Osteoblast (primary cell): ENCODE measurements around the gene RET. TPM values are rescaled to one million over a fixed set of nuclear protein-coding genes. Genes with fewer than 3 reads are reported as not detected.
A peak's percentile ranks its signal among the peaks of the same experiment; 100 is the strongest.

Source experiments
- DNase-seq: peaks from one replicate; pipeline ENCODE4 v3.0.0; 2011; ENCODE audit warnings: low spot score, mixed read lengths; ENCODE audit not compliant: insufficient read length; ENCODE audit errors: missing footprints
- H2AFZ ChIP-seq: 2 replicates; pipeline ENCODE4 v1.6.0; 2011; ENCODE audit warnings: mild to moderate bottlenecking, low read length
- H3K27ac ChIP-seq: 2 replicates; pipeline ENCODE4 v1.5.1; 2011; ENCODE audit warnings: mild to moderate bottlenecking, low read depth, low read length, moderate library complexity
- H3K27me3 ChIP-seq: 2 replicates; pipeline ENCODE4 v1.6.0; 2012; ENCODE audit warnings: mild to moderate bottlenecking, control low read depth, inconsistent platforms, low read length, moderate library complexity; ENCODE audit not compliant: insufficient read depth
- H3K36me3 ChIP-seq: 2 replicates; pipeline ENCODE4 v1.5.1; 2011; ENCODE audit warnings: mild to moderate bottlenecking, low read length, control low read depth, moderate library complexity; ENCODE audit not compliant: insufficient read depth
- H3K4me1 ChIP-seq: 2 replicates; pipeline ENCODE4 v1.5.1; 2011; ENCODE audit warnings: mild to moderate bottlenecking, low read length, control low read depth, moderate library complexity; ENCODE audit not compliant: insufficient read depth
- H3K4me2 ChIP-seq: 2 replicates; pipeline ENCODE4 v1.6.0; 2011; ENCODE audit warnings: mild to moderate bottlenecking, low read length; ENCODE audit not compliant: insufficient read depth
- H3K4me3 ChIP-seq: fragments of 200-600 bp; sonication (generic); 3 replicates; pipeline ENCODE4 v1.5.1; 2012; ENCODE audit warnings: mild to moderate bottlenecking, low read length, inconsistent platforms; ENCODE audit not compliant: insufficient read depth
- H3K79me2 ChIP-seq: 2 replicates; pipeline ENCODE4 v1.6.0; 2012; ENCODE audit warnings: mild to moderate bottlenecking, low read length, control low read depth, inconsistent platforms; ENCODE audit not compliant: insufficient read depth
- H3K9me3 ChIP-seq: 2 replicates; pipeline ENCODE4 v1.5.1; 2011; ENCODE audit warnings: low read depth, low read length, control low read depth
- H4K20me1 ChIP-seq: 2 replicates; pipeline ENCODE4 v1.6.0; 2012; ENCODE audit warnings: mild to moderate bottlenecking, low read length, control low read depth; ENCODE audit not compliant: insufficient read depth
- CTCF ChIP-seq: IDR thresholded peaks from 2 replicates; pipeline ENCODE4 v1.5.1; 2011; ENCODE audit warnings: mild to moderate bottlenecking, low read depth, low read length, moderate library complexity; ENCODE audit errors: extremely low read depth
- total RNA-seq: library from RNA; depleted of rRNA; stranded (reverse); fragments of >200 nt; gene quantifications from 2 replicates; pipeline ENCODE4 v1.2.3, GENCODE V29; 2012

The RET gene
- total RNA-seq, 1 donor = under 0.01 TPM

DNA sequence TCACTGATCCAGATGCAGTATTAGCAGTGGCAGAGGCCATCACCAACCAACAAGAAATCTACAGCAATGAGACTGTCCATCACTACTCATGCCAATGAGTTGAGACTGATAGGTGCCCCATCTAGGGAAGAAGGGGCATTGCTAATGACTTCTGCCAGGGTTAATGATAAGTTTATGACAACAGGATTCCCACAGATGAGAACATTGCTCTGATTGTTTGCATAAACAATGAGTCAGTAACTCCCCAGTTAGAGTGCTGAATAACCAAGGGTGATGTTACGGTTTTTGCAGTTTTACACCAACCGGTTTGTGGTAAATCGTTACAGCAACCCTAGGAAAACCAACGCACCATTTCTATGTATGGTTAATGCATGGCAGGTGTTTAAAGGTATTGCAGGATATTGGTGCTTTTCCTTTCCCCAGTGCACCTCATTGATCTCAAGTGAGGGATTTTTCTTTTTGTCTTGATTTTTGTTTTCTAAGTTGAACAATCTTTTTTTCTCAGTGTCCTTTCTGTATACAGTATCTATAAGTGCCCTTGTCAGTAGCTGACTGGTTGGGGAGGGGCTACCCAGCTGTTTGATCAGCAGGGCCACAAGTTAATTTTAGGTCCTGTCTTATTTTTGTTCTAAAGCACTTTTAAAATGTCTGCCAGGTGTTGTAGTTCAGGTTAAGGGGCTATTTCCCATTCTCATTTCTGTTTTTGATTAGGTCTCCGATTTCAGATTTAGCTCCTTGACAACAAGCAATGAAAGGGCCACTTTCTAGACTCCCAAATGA, 57.4 kb downstream of the RET start:
- peaks cover 17% of the 10 kb centered on the region for H3K4me1 ChIP-seq
- H3K79me2 ChIP-seq = peaks cover 26% of the 10 kb centered on the region
- H3K4me2 ChIP-seq = no peak overlapping the region
- no peaks in the 10 kb centered on the region for H3K27me3 ChIP-seq
- no peak overlapping the region for H3K27ac ChIP-seq
- no peaks in the 10 kb centered on the region for H3K9me3 ChIP-seq
- H3K36me3 ChIP-seq = peaks cover 2% of the 10 kb centered on the region
- no peak overlapping the region for H3K4me3 ChIP-seq
- TF ChIP-seq CTCF = no peak
- peak; percentile 19 for DNase-seq
- no peak overlapping the region for H2AFZ ChIP-seq
- peaks cover 9% of the 10 kb centered on the region for H4K20me1 ChIP-seq

GRCh38 chr10:43135064-43135463, 58.2 kb downstream of the RET start:
- Histone ChIP-seq H3K9me3 (no peaks in the 10 kb centered on the region), H3K4me1 (peaks cover 18% of the 10 kb centered on the region), H3K27ac (no peak overlapping the region), H3K4me2 (no peak overlapping the region), H4K20me1 (peaks cover 12% of the 10 kb centered on the region), H3K79me2 (peaks cover 34% of the 10 kb centered on the region), H2AFZ (no peak overlapping the region), H3K36me3 (peaks cover 2% of the 10 kb centered on the region), H3K4me3 (no peak overlapping the region), H3K27me3 (no peaks in the 10 kb centered on the region)
- no peak for DNase-seq
- TF ChIP-seq CTCF = no peak

DNA sequence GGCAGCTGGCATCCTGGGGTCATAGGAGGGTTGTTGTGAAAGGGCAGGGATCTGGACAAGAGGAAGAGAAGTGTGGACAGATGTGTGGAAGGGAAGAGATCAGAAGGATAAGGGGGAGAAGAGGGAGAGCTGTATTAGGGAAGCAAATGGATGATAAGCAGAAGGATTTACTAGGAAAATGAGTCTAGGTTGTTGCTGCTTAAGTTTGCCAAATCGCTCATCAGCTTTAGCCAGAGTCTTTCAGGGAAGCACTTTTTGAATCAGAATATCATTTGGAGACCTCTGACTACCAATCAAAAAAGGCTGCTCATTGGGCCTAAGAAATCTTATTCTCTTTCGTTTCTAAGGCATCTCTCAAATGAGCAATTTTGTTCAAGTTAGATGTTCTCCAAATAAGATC, 58.8 kb downstream of the RET start:
- no peak for DNase-seq
- peaks cover 13% of the 10 kb centered on the region for H4K20me1 ChIP-seq
- TF ChIP-seq CTCF = no peak
- peaks cover 38% of the 10 kb centered on the region for H3K79me2 ChIP-seq
- H3K27ac ChIP-seq = no peak overlapping the region
- H3K4me2 ChIP-seq = no peak overlapping the region
- H3K4me1 ChIP-seq = peaks cover 21% of the 10 kb centered on the region
- H3K27me3 ChIP-seq = no peaks in the 10 kb centered on the region
- no peaks in the 10 kb centered on the region for H3K9me3 ChIP-seq
- H3K4me3 ChIP-seq = no peak overlapping the region
- H3K36me3 ChIP-seq = peaks cover 2% of the 10 kb centered on the region
- H2AFZ ChIP-seq = no peak overlapping the region

GRCh38 chr10:43136432-43136831, 59.6 kb downstream of the RET start:
- no peak overlapping the region for H3K4me3 ChIP-seq
- TF ChIP-seq CTCF = no peak
- peak; percentile 29 for DNase-seq

More at GRCh38 chr10:43136432-43136831, 59.6 kb downstream of the RET start:
- Histone ChIP-seq H3K4me2 (peak overlapping the region; percentile 96), H3K4me1 (peaks cover 27% of the 10 kb centered on the region), H3K27me3 (no peaks in the 10 kb centered on the region), H3K27ac (no peak overlapping the region), H3K36me3 (peaks cover 2% of the 10 kb centered on the region), H2AFZ (no peak overlapping the region), H3K79me2 (peaks cover 45% of the 10 kb centered on the region), H4K20me1 (peaks cover 18% of the 10 kb centered on the region), H3K9me3 (no peaks in the 10 kb centered on the region)
